Endothelial cell (in vitro differentiated cells): ENCODE data around the gene HOXD4. TPM values are rescaled to one million over a fixed set of nuclear protein-coding genes. Genes with fewer than 3 reads are reported as not detected.
A peak's percentile ranks its signal among the peaks of the same experiment; 100 is the strongest.

Experiments used
- DNase-seq: peaks from one replicate; pipeline ENCODE4 v3.0.0; 2021; ENCODE audit warnings: low spot score
- H3K27ac Mint-ChIP-seq: one replicate; pipeline ENCODE4 v1.8.0; 2021; ENCODE audit warnings: mixed read lengths, inconsistent platforms; ENCODE audit not compliant: unreplicated experiment
- H3K27me3 Mint-ChIP-seq: one replicate; pipeline ENCODE4 v1.8.0; 2021; ENCODE audit warnings: mild to moderate bottlenecking, moderate library complexity, mixed read lengths, inconsistent platforms; ENCODE audit not compliant: unreplicated experiment
- H3K36me3 Mint-ChIP-seq: one replicate; pipeline ENCODE4 v1.8.0; 2021; ENCODE audit warnings: mild to moderate bottlenecking, low read depth, mixed read lengths, inconsistent platforms; ENCODE audit not compliant: unreplicated experiment
- H3K4me1 Mint-ChIP-seq: one replicate; pipeline ENCODE4 v1.8.0; 2021; ENCODE audit warnings: mild to moderate bottlenecking, mixed read lengths, inconsistent platforms; ENCODE audit not compliant: unreplicated experiment
- H3K4me3 Mint-ChIP-seq: one replicate; pipeline ENCODE4 v1.8.0; 2021; ENCODE audit warnings: mild to moderate bottlenecking, mixed read lengths, inconsistent platforms; ENCODE audit not compliant: unreplicated experiment
- H3K9me3 Mint-ChIP-seq: one replicate; pipeline ENCODE4 v1.8.0; 2021; ENCODE audit warnings: mixed read lengths, inconsistent platforms; ENCODE audit not compliant: unreplicated experiment
- CTCF ChIP-seq: fragments of 200-600 bp; sonication (generic); IDR thresholded peaks from one replicate; pipeline ENCODE4 v1.5.0; 2021; ENCODE audit warnings: antibody characterized with exemption; ENCODE audit not compliant: unreplicated experiment
- long read RNA-seq: library from polyadenylated mRNA; unstranded; transcript quantifications from one replicate; pipeline ENCODE4 v2.0.0, GENCODE V29; 2020; ENCODE audit not compliant: unreplicated experiment
- total RNA-seq: library from RNA; stranded (reverse); fragmentation: NEBNext Ultra II Directional; extraction: Animal tissue kit (Norgen Biotek cat#: 25700); gene quantifications from one replicate; pipeline ENCODE4 v1.2.1, GENCODE V29; 2021; ENCODE audit not compliant: unreplicated experiment

HOXD4 gene
- 3.5 TPM for total RNA-seq
- long read RNA-seq: 0 reads

GRCh38 chr2:176151442-176152287 is at the start of gene HOXD4:
Gene HOXD4, plus strand, starts transcription at chr2:176151550. Its CDS starts 84 bp downstream, at chr2:176151634.
- TF ChIP-seq CTCF: no peak
- H3K27me3 Mint-ChIP-seq: peaks cover 57% of the 10 kb centered on the region
- H3K4me3 Mint-ChIP-seq: peak within 1 kb of the TSS; percentile 87
- DNase-seq: peak; percentile 18
- no peak within 1 kb of the TSS for H3K27ac Mint-ChIP-seq
- no peaks in the 10 kb centered on the region for H3K9me3 Mint-ChIP-seq
- peaks cover 11% of the 10 kb centered on the region for H3K36me3 Mint-ChIP-seq
- H3K4me1 Mint-ChIP-seq: peaks cover 29% of the 10 kb centered on the region

GRCh38 chr2:176101842-176102241 is 49.5 kb upstream of the HOXD4 start:
- peaks cover 61% of the 10 kb centered on the region for H3K27me3 Mint-ChIP-seq

GRCh38 chr2:176102309-176102866 is 49.0 kb upstream of the HOXD4 start:
- Mint-ChIP-seq H3K4me1 (peaks cover 27% of the 10 kb centered on the region), H3K27me3 (peaks cover 65% of the 10 kb centered on the region), H3K9me3 (no peaks in the 10 kb centered on the region), H3K4me3 (no peak overlapping the region), H3K36me3 (no peaks in the 10 kb centered on the region), H3K27ac (no peak overlapping the region)
- no peak for TF ChIP-seq CTCF
- DNase-seq: no peak

More at GRCh38 chr2:176101842-176102241, 49.5 kb upstream of the HOXD4 start:
- Mint-ChIP-seq H3K27ac (no peak overlapping the region), H3K4me3 (no peak overlapping the region), H3K36me3 (no peaks in the 10 kb centered on the region), H3K9me3 (no peaks in the 10 kb centered on the region), H3K4me1 (peaks cover 25% of the 10 kb centered on the region)
- TF ChIP-seq CTCF: no peak
- DNase-seq: no peak

- no peak for DNase-seq
- H3K27me3 Mint-ChIP-seq: peaks cover 58% of the 10 kb centered on the region
- H3K9me3 Mint-ChIP-seq: no peaks in the 10 kb centered on the region
- H3K36me3 Mint-ChIP-seq: no peaks in the 10 kb centered on the region
- no peak for TF ChIP-seq CTCF
- no peak overlapping the region for H3K27ac Mint-ChIP-seq
- peaks cover 20% of the 10 kb centered on the region for H3K4me1 Mint-ChIP-seq
- no peak overlapping the region for H3K4me3 Mint-ChIP-seq
Measured at GRCh38 chr2:176103194-176103593, 48.2 kb upstream of the HOXD4 start.
